Fibroblast of pulmonary artery (primary cell): ENCODE data around the gene PDCD1LG2.

Experiments
- DNase-seq: peaks from one replicate; pipeline ENCODE4 v3.0.0-alpha.2; 2010; ENCODE audit warnings: low read depth
- H3K4me3 ChIP-seq: replicated peaks from 2 replicates; pipeline ENCODE4 v1.5.1; 2011; ENCODE audit warnings: low read depth, mild to moderate bottlenecking, control low read depth, low read length, moderate library complexity
- CTCF ChIP-seq: IDR thresholded peaks from 2 replicates; pipeline ENCODE4 v1.5.1; 2011; ENCODE audit warnings: mild to moderate bottlenecking, control low read depth, low read length, inconsistent platforms; ENCODE audit errors: missing control alignments

The PDCD1LG2 gene

GRCh38 chr9:5586391-5586802, 76.1 kb downstream of the PDCD1LG2 start:
- TF ChIP-seq CTCF = no peak
- peak; percentile 62 for DNase-seq

GRCh38 chr9:5587024-5587423, 76.7 kb downstream of the PDCD1LG2 start:
- no peak overlapping the region for H3K4me3 ChIP-seq
- TF ChIP-seq CTCF = no peak
- peak; percentile 78 for DNase-seq

More at GRCh38 chr9:5586391-5586802, 76.1 kb downstream of the PDCD1LG2 start:
- H3K4me3 ChIP-seq = no peak overlapping the region

GRCh38 chr9:5592231-5592630, 81.9 kb downstream of the PDCD1LG2 start:
- DNase-seq = no peak
- TF ChIP-seq CTCF = no peak

GRCh38 chr9:5592904-5593303, 82.6 kb downstream of the PDCD1LG2 start:
- H3K4me3 ChIP-seq = no peak overlapping the region
- no peak for TF ChIP-seq CTCF
- DNase-seq = no peak

More at GRCh38 chr9:5592231-5592630, 81.9 kb downstream of the PDCD1LG2 start:
- H3K4me3 ChIP-seq = no peak overlapping the region

- no peak overlapping the region for H3K4me3 ChIP-seq
- TF ChIP-seq CTCF = no peak
- DNase-seq = no peak
Observed at GRCh38 chr9:5593904-5594303, 83.6 kb downstream of the PDCD1LG2 start.

- H3K4me3 ChIP-seq = no peak overlapping the region
- TF ChIP-seq CTCF = no peak
- DNase-seq = peak; percentile 42
Observed at GRCh38 chr9:5596173-5596572, 85.8 kb downstream of the PDCD1LG2 start.

- peak overlapping the region; percentile 2 for H3K4me3 ChIP-seq
- peak; percentile 12 for DNase-seq
- TF ChIP-seq CTCF = no peak
Observed at GRCh38 chr9:5608298-5609225, 98.2 kb downstream of the PDCD1LG2 start.
